Diencephalon (tissue), 1 donor: Measurements from ENCODE around the gene MMP21. TPM values are rescaled to one million over a fixed set of nuclear protein-coding genes. Genes with fewer than 3 reads are reported as not detected.

ENCODE experiments used
- small RNA-seq: library from RNA; depleted of rRNA; stranded (forward); fragments of <200 nt; gene quantifications from one replicate; pipeline ENCODE3, GENCODE V24; 2014
- total RNA-seq: library from RNA; depleted of rRNA; stranded (reverse); fragments of >200 nt; gene quantifications from one replicate; pipeline ENCODE4 v1.2.3, GENCODE V29; 2014

The MMP21 gene, protein sequence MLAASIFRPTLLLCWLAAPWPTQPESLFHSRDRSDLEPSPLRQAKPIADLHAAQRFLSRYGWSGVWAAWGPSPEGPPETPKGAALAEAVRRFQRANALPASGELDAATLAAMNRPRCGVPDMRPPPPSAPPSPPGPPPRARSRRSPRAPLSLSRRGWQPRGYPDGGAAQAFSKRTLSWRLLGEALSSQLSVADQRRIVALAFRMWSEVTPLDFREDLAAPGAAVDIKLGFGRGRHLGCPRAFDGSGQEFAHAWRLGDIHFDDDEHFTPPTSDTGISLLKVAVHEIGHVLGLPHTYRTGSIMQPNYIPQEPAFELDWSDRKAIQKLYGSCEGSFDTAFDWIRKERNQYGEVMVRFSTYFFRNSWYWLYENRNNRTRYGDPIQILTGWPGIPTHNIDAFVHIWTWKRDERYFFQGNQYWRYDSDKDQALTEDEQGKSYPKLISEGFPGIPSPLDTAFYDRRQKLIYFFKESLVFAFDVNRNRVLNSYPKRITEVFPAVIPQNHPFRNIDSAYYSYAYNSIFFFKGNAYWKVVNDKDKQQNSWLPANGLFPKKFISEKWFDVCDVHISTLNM
- total RNA-seq, result 0.46 TPM

GRCh38 chr10:125775491-125776106, at the start of gene MMP21:
TSS of gene MMP21 (minus strand) at chr10:125775821. CDS start at chr10:125775821, 0 bp downstream.

GRCh38 chr10:125822878-125823662, 47.4 kb upstream of the MMP21 start, which contains the start of the genes BCCIP and UROS:
TSS of gene BCCIP (plus strand) at chr10:125823546. CDS start at chr10:125823558, 12 bp downstream.
TSS of gene UROS (minus strand) at chr10:125823258. CDS start at chr10:125816499, 6,759 bp downstream.

GRCh38 chr10:125719173-125720001, 56.2 kb downstream of the MMP21 start, which contains the start of gene EDRF1:
TSS of gene EDRF1 (plus strand) at chr10:125719709. CDS start at chr10:125719808, 99 bp downstream.

Small RNA genes lying within 50 kb of the gene (small RNA-seq; reads per million reads assigned to genes)
- not detected for gene MIR4484

Other genes starting within 250 kb of the MMP21 start
- not detected for gene TEX36, start 92.7 kb downstream of the MMP21 start, total RNA-seq
- 44.1 TPM for gene EDRF1, start 56.1 kb downstream of the MMP21 start, total RNA-seq
- 82.1 TPM for gene UROS, start 47.4 kb upstream of the MMP21 start, total RNA-seq
- 38.1 TPM for gene BCCIP, start 47.7 kb upstream of the MMP21 start, total RNA-seq
- 20.5 TPM for gene DHX32, start 105.5 kb upstream of the MMP21 start, total RNA-seq
- gene FANK1, start 120.7 kb upstream of the MMP21 start, total RNA-seq, result 11.3 TPM